Neural progenitor cell (in vitro differentiated cells): Measurements from ENCODE around the gene ZNF831.

ENCODE experiments used
- CTCF ChIP-seq: fragments of 200-600 bp; sonication (generic); IDR thresholded peaks from 2 replicates; pipeline ENCODE4 v1.5.1; 2017; ENCODE audit warnings: antibody characterized with exemption, mild to moderate bottlenecking
- EZH2 ChIP-seq: fragments of 200-600 bp; sonication (generic); IDR thresholded peaks from 2 replicates; pipeline ENCODE4 v1.6.1; 2017; ENCODE audit warnings: antibody characterized with exemption, mild to moderate bottlenecking, moderate library complexity
- EZH2phosphoT487 ChIP-seq: fragments of 200-600 bp; sonication (generic); IDR thresholded peaks from 2 replicates; pipeline ENCODE4 v1.6.1; 2017; ENCODE audit warnings: antibody characterized with exemption

GRCh38 chr20:59134182-59134581 is 29.4 kb upstream of the ZNF831 start:
- TF ChIP-seq CTCF: no peak
- TF ChIP-seq EZH2: no peak
- no peak for TF ChIP-seq EZH2phosphoT487
